GM20431 (cell line): ENCODE results near the gene TAS2R60.

ENCODE experiments used
- in situ Hi-C: fragments of 300-500 bp; cut with MseI, MboI; formaldehyde crosslinking; loops from one replicate; pipeline ENCODE4 v1.15.0; 2020; ENCODE audit warnings: low sequenced_read_pairs; ENCODE audit not compliant: unreplicated experiment

The TAS2R60 gene

GRCh38 chr7:143433759-143434158, 9.5 kb upstream of the TAS2R60 start:
- in situ Hi-C loops: no loop called here

DNA sequence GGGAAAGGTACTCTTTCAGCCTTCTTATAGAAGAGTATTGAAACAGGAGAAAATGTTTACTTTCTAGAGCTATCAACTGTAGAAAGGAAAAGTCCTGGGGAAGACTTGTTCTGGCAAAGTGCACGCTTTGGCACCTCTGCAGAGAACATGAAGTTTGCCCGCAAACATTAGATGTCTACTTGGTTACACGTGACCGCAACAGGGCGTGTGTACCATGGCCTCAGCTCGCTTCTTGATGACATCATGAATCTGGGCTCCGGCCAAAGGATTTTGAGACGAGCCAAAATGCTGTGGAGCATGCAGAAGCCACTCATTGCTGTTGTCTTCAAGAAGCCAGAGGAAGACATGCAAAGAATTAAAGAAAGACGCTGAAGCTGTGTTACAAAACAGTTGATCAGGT, 8.6 kb upstream of the TAS2R60 start:
- in situ Hi-C loops: no loop called here

DNA sequence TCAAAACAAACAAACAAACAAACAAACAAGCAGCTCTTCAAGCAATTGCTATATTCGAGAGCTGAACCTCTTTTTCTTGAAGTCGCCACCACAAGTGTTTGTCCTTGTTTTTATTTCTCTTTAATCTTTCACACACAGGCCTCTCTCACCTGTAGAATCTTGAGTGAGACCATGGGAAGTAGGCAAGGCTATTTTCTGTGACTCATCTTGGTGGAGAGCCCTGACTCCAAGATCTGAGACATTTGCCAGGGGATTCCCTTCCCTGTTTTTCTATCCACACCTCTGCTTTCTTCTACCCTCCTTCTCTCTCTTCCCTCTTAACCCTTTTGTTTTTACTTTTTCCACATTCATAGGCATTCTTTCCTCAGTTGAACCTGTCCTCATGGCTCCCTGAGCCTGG, 8.0 kb upstream of the TAS2R60 start:
- in situ Hi-C loops: no loop called here

DNA sequence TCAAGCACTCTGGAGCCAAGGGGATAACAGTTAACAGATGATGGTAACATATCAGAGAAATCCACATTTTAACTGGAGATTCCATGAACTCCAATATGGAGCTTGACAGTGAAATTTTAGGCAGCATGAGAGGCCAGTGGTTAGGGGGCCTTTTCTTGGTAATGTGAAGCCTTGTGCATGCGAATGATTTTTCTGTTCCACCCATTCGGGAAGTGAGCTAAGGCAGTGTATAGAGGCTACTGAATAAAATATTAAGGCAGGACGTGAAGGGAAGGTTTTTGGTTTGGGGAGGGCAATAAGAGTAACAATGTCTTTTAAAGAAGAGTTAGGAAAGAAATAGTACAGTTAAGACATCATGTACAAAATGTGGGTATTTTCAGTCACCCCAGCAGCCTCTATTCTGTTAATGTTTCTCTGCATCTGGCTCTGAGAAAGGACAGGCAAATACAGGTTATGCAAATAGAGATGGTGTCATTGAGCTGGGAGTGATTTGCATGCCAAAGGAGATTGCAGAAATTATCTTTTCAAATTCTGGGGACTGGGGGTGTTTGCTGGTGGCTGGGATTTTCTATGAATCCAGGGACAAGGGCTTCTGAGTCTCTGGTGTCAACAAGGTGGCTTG, 6.8 kb upstream of the TAS2R60 start:
- in situ Hi-C loops: no loop called here

- in situ Hi-C loops: no loop called here
Observed at GRCh38 chr7:143437578-143437977, 5.7 kb upstream of the TAS2R60 start.

- in situ Hi-C loops: no loop called here
Observed at GRCh38 chr7:143439866-143440265, 3.4 kb upstream of the TAS2R60 start.

DNA sequence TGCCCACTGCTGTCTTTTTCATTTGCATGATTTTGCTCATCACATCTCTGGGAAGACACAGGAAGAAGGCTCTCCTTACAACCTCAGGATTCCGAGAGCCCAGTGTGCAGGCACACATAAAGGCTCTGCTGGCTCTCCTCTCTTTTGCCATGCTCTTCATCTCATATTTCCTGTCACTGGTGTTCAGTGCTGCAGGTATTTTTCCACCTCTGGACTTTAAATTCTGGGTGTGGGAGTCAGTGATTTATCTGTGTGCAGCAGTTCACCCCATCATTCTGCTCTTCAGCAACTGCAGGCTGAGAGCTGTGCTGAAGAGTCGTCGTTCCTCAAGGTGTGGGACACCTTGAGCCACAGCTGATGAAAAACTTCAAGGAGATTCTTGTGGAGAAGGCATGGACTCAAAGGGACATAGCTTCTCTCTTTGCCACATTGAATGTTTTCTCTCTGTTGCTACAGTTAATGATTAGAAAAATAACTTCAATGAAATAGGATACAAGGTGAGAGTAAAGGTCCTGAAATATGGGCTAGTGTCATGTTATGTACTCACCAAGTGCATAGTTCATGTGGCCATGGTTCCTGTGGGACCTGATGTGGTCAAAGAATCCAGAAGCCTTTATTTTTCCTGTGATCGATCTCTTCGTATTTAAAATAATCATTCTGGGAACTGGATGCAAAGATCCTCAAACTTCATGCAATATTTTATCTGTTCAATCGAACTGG, 970 bp downstream of the TAS2R60 start:
- in situ Hi-C loops: no loop called here

DNA sequence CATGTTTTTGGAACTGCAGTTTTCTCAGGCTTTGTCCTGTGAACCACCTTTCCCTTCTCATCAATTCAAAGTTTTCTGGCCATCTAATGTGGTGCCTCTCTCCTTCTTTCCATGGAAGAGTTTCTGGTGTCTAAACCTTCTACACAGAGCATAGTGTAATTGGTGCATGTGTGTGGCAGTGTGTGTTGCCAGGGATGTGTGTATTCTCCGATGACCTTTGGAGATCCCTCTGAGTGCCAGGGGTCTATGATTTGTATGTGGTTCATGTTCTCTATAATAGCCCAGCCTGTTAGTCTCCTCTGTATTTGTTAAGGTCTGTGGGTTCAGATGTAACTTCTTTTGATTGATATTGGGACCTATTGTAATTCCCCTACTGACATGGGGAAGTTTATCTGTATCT, 1.5 kb downstream of the TAS2R60 start:
- in situ Hi-C loops: no loop called here

DNA sequence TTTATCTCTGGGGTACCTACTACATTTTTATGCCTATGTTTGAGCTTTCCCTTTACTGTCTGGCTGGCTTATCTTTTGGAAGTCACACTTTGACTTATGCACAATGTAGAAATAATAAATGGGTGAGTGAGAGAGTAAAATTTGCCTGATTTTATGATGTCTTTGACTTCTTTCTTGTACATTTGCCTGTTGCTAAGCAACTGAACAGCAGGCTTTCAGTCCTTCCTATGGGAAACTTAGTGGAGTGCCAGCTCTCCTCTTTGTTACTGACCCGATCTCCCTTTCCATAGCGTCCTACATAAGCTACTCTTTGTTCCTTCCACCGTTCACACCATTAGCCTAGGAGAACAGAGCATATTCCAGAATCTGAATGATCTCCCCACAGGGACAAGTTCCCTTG, 4.2 kb downstream of the TAS2R60 start:
- in situ Hi-C loops: no loop called here

DNA sequence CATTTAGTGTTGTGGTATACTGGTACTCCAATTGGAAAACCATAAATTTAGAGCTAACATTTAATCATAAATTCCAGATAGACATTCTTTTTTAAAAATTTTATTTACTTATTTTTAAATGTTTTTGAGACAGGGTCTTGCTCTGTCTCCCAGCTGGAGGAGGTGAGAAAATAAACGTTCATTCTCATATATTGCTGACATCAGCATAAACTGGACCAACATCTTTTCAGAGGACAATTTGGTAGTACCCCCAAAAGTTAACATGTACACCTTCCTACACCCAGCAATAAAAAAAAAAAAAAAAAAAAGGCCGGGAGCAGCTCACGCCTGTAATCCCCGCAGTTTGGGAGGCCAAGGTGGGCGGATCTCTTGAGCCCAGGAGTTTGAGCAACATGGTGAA, 5.2 kb downstream of the TAS2R60 start:
- in situ Hi-C loops: no loop called here

DNA sequence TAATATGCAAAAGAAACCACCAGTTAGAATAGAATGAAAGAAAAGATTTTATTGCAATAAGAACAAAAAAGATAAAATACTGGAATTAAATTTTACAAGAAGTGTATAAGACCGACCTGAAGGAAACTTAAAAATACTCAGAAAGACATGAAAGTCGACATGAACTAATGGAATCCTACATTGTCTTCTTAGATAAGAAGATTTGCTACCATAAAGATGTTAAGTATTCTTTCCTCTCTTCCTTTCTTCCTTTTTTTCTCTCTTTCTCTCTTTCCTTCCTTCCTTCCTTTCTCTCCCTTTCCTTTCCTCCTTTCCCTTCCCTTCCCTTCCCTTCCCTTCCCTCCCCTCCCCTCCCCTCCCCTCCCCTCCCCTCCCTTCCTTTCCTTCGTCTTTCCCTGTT, 6.5 kb downstream of the TAS2R60 start:
- in situ Hi-C loops: no loop called here

GRCh38 chr7:143451122-143451521, 7.9 kb downstream of the TAS2R60 start:
- in situ Hi-C loops: no loop called here

DNA sequence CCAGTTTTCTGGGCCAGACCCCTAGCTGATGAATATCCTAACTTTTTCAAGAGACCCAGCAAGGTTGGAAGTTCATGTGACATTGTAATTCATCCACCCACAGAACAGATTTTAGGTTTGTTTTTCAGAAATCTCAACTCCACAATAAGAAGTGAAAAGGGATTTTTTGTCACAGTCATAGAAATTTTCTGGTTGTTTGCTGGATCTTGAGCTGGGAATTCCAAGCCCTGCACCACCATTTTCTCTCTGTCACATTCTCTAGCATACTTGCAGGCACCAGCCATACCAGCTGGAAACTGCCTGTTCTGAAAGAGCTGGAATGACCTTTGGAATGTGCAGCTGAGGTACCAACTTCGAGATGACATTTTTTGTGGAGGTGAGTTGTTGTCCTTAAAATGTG, 8.5 kb downstream of the TAS2R60 start:
- in situ Hi-C loops: no loop called here

DNA sequence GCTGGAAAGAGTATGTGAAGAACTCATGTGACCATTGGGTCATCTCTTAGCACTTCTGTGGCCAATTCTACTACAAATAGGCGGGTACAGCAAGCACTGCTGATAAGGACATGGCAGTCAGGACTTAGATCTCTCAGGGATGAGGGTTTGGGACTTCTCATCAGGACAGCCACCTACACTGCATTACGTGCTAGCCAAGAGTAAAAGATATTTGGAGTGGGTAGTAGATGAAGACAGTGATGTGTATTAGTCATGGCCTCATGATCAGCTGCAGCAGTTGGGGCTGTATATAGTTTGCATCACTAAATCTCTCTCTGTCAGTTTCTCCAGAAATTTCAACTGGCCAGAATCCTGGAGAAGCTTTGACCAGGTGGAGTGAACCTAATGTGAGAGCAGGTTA, 9.2 kb downstream of the TAS2R60 start:
- in situ Hi-C loops: no loop called here

DNA sequence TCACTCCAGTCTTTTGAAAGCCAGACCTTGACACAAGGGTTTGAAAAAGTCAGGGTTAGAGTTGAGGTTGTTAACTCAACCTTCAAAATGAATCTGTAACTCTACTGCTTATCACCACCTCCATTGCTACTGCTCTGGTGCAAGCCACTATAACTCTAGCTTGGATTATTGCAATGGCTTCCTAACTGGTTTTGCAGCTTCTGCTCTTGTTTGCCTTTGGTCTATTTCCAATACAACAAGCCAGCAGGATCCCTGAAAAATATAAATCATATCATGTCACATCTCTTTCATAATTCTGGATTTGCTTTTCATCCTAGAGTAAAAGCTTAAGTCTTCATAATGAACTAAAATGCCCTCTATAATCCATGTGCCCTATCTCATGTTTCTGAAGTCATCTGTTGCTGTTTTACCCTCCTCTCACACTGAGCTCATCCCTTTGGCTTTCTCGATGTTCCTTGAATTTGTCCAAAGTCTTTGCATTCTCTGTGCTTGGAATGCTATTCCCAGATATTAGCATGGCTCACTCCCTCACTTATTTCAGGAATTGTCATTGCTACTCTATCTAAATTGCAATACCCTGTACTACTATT, 10.9 kb downstream of the TAS2R60 start:
- in situ Hi-C loops: no loop called here

GRCh38 chr7:143455491-143455890, 12.2 kb downstream of the TAS2R60 start:
- in situ Hi-C loops: no loop called here

- in situ Hi-C loops: no loop called here
Observed at GRCh38 chr7:143455942-143456341, 12.7 kb downstream of the TAS2R60 start.

DNA sequence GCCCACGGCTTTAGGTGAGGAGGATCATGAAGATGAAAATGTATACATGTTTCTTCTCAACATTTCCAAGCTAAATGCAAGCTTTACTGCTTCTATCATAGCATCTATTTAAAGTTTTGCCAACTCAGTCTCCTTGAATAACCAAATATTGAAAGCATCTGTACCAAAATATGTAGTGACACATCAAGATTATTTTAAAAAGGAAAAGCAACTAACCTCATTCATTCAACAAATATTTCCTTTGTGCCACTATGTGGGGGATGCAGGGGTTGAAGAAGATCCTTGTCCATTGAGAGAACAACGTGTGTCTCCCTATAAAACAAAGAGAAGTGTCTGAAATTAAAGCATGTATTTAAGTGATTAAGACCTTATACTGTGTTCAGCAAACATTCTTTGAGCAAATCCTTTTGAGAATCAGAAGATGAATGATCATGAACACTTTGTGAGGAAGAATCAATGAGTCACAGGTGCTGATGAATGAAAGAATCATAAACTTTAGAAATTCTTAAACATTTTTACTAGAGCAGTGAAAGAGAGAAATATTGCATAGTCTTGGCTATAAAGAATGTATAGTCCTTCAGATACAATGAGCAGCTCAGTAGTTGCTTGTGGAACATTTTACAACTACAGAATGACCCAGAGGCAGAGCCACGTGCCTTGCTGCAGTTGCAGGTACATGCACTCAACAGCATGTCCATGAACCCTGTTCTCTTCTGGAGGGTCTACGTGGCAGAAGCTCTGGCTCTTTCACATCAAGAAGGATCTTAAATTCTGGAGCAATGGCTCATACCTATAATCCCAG, 13.9 kb downstream of the TAS2R60 start:
- in situ Hi-C loops: no loop called here

- in situ Hi-C loops: no loop called here
Observed at GRCh38 chr7:143458263-143458662, 15.0 kb downstream of the TAS2R60 start.

GRCh38 chr7:143458681-143459080, 15.4 kb downstream of the TAS2R60 start:
- in situ Hi-C loops: no loop called here

- in situ Hi-C loops: no loop called here
Observed at GRCh38 chr7:143459359-143459758, 16.1 kb downstream of the TAS2R60 start.
